ENCODE data around the gene TBC1D17.

Gene TBC1D17

GRCh38 chr19:49877020-49877878 lies at the start of gene TBC1D17, which contains the start of gene AKT1S1:
TBC1D17 (plus strand) TSS chr19:49877702; CDS start chr19:49877724, 22 bp downstream.
AKT1S1 (minus strand) TSS chr19:49877355; CDS start chr19:49873295, 4,060 bp downstream.
- DNase-seq (ENCODE audit: low read depth in 2 of 2) = peak; percentile 100

GRCh38 chr19:49829200-49829599 lies 48.3 kb upstream of the TBC1D17 start:
- DNase-seq (ENCODE audit: low read depth in 2 of 2) = no peak

GRCh38 chr19:49829721-49830120 lies 47.8 kb upstream of the TBC1D17 start:
- DNase-seq (ENCODE audit: low read depth in 2 of 2) = no peak

GRCh38 chr19:49830766-49831165 lies 46.7 kb upstream of the TBC1D17 start:
- DNase-seq (ENCODE audit: low read depth in 2 of 2) = no peak

DNA sequence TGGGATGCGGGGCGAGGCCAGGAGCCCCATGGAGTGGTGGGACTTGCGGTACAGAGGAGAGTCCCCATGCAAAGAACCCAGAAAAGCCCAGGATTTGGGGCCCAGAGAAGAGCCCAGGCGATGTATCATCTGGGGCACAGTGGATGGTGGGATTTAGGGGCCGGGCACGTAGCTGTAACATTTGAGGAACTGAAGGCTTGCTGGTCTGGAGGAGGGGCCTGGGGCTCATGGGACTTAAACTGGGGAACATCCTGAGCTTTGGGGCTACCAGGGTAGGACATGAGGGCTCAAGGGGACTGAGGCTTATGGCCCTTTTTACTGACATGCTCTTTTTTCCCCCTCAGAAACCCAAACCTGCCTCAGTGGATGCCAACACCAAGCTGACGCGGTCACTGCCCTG lies 45.9 kb upstream of the TBC1D17 start:
- no peak for DNase-seq (ENCODE audit: low read depth in 2 of 2)

DNA sequence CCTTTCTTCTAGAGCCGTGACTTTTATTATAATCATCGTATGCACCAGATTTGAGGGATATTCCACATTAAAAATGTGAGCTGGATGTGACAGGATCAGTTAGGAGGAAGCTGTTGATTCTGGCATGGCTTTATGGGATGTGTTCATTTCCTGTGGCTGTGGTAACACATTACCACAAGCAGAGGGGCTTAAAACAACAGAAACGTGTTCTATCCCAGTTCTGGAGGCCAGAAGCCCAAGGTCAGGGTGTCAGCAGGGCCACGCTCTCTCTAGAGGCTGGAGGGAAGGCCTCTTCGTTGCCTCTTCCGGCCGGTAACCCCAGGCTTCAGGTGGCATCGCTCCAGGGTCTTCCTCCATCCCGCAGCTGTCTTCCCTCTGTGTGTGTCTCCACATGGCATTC lies 44.9 kb upstream of the TBC1D17 start:
- DNase-seq (ENCODE audit: low read depth in 2 of 2) = no peak

- no peak for DNase-seq (ENCODE audit: low read depth in 2 of 2)
Observed at GRCh38 chr19:49833599-49833998, 43.9 kb upstream of the TBC1D17 start.

- no peak for DNase-seq (ENCODE audit: low read depth in 2 of 2)
Observed at GRCh38 chr19:49835562-49835961, 41.9 kb upstream of the TBC1D17 start.

GRCh38 chr19:49836176-49837008 lies 41.1 kb upstream of the TBC1D17 start:
- no peak for DNase-seq (ENCODE audit: low read depth in 2 of 2)

DNA sequence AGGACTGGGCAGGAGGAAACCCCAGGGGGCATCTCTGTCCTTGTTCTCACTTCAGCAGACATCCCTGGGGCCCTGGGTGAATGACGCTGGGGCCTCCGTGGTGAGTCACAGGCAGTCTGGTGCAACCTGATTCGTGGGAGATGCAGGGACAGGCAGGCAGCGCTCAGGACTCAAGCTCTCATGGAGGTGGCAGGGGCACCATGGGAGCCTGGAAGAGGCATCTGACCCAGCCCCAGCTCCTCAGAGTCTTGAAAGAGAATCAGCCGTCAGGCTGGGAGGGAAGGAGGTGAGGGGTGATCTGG lies 40.5 kb upstream of the TBC1D17 start:
- DNase-seq (ENCODE audit: low read depth in 2 of 2) = no peak

- DNase-seq (ENCODE audit: low read depth in 2 of 2) = no peak
Observed at GRCh38 chr19:49837425-49837824, 40.1 kb upstream of the TBC1D17 start.

DNA sequence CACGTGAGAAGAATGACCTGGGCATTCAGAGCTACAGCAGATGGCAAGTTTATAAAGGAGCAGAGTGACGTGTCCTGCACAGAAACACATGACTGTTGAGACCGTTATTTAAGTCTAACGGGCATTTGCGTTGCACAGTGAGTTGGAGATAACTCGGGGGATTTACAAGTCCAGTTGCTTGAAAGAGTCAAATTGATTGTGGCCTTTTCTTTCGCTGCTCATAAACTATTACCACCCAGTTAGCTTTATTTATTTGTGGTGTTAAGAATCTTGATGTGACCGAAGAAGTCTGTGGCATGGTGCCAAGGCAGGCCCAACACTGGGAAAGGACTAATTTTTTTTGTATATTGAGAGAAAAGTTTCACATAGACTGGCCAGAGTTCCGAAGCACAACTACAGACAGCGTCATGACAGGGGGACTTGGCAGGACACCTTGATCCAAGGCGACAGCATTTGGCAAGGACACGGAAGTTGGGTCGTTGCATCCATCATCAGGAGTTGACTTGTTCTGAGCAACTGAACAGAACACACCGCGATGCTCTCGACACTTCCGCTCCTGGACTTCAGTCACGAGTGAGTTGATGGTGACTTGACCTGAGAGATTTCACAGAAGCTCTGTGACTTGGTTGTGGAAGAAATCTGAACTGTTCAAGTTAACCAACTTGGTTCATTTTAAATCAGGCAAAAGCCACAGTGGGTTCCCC lies 38.5 kb upstream of the TBC1D17 start:
- DNase-seq (ENCODE audit: low read depth in 2 of 2) = no peak

GRCh38 chr19:49839713-49840112 lies 37.8 kb upstream of the TBC1D17 start:
- no peak for DNase-seq (ENCODE audit: low read depth in 2 of 2)

GRCh38 chr19:49840321-49840720 lies 37.2 kb upstream of the TBC1D17 start:
- DNase-seq (ENCODE audit: low read depth in 2 of 2) = no peak

- DNase-seq (ENCODE audit: low read depth in 2 of 2) = no peak
Observed at GRCh38 chr19:49840736-49841249, 36.7 kb upstream of the TBC1D17 start.

GRCh38 chr19:49843265-49843664 lies 34.2 kb upstream of the TBC1D17 start:
- DNase-seq (ENCODE audit: low read depth in 2 of 2) = no peak

DNA sequence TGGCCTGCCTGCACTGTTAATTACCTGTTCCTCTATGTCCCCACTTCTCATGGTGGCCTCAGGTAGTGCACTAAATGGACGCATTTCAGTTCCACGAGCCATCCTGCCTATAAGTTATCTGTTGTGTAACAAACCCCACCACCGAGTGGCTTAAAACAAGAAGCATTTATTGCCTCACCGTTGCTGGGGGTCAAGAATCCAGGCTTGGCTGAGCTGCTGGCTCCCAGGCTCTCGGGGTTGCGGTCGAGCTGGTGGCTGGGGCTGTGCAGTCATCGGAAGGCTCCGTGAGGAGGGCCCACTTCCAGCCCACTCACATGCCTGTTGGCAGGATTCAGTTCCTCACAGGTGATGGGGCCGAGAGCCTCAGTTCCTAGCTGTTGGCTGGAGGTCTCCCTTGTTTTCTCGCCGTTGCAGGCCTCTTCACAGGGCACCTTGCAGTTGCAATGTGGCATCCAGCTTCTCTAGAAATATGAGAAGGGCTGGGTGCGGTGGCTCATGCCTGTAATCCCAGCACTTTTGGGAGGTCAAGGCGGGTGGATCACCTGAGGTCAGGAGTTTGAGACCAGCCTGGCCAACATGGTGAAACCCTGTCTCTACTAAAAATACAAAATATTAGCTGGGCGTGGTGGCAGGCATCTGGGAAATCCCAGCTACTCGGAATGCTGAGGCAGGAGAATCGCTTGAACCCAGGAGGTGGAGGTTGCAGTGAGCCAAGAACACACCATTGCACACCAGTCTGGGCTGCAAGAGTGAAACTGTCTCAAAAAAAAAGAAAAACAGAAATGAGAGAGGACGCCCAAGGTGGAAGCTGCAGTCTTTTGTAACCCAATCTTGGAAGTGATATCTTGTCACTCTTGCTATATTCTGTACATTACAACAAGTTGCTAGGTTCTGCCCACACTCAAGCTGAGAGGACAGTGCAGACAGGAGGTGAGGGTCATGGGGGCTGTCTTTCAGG lies 33.1 kb upstream of the TBC1D17 start:
- DNase-seq (ENCODE audit: low read depth in 2 of 2) = no peak

- no peak for DNase-seq (ENCODE audit: low read depth in 2 of 2)
Observed at GRCh38 chr19:49845414-49845813, 32.1 kb upstream of the TBC1D17 start.

- no peak for DNase-seq (ENCODE audit: low read depth in 2 of 2)
Observed at GRCh38 chr19:49846408-49846807, 31.1 kb upstream of the TBC1D17 start.

DNA sequence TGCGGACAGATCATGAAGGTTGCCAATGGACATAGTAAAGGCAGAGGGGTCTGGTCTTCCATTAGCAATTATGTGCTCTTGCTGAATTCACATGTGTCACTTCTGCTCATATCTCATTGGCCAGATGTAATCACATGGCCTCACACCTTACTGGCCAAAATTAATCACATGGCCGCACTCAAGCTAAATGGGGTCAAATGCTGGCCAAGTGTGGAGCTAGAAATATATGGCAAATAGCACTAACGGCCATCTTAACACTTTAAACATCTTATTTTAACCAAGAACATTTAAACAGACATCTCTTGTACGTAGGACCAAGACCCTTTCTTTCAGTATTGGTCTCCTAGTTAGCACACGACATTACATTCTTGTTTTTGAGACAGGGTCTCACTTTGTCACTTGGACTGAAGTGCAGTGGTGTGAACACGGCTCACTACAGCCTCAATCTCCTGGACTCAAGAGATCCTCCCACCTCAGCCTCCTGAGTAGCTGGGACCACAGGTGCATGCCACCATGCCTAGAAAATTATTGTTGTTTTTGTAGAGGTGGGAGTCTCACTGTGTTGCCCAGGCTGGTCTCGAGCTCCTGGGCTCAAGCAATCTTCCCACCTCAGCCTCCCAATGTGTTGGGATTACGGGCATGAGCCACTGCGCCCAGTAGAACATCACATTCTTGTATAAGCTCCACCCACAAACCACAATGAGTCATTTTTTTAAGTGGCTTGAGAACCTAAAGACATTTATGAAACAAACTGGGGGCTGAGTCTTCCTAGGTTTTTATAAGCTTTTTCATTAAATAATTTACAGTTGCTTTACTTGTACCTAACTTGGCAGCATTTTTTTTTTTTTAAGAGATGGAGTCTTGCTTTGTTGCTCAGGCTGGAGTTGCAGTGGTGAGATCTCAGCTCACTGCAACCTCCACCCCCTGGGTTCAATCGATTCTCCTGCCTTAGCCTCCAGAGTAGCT lies 29.5 kb upstream of the TBC1D17 start:
- peak in 1 of 2 experiments; percentile 31 for DNase-seq (ENCODE audit: low read depth in 2 of 2)

All from fibroblast of skin of left biceps (primary cell).